CD4-positive, alpha-beta T cell treated with Interleukin-21 for 1 hour (primary cell): ENCODE results near the gene ABHD13.
"Not testable (repeated sequence)": the region's sequence is repeated elsewhere in the genome, so short reads cannot be mapped to it uniquely, and the experiment has no call there.

Experiments
- DNase-seq: peaks from one replicate; pipeline ENCODE4 v3.0.0-alpha.2; 2020

The ABHD13 gene

DNA sequence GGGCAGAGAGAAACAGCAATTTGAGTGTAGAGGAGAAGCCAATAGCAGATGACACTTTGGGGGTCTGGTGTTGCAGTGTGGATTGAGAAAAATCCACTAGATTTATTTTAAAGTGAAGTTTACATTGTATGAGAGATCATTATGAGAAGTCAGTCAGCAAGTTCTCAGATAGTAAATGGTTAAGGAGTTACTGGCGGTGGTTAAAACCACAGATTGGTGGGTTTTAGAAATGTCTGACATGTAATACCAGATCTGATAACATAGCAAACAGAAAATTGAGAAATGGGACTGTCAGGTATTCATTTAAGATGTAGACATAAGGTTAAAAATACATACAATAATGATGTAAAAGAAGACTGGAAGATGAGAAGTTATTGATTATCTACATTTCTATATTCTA is 7.2 kb downstream of the ABHD13 start:
- peak; percentile 24 for DNase-seq

DNA sequence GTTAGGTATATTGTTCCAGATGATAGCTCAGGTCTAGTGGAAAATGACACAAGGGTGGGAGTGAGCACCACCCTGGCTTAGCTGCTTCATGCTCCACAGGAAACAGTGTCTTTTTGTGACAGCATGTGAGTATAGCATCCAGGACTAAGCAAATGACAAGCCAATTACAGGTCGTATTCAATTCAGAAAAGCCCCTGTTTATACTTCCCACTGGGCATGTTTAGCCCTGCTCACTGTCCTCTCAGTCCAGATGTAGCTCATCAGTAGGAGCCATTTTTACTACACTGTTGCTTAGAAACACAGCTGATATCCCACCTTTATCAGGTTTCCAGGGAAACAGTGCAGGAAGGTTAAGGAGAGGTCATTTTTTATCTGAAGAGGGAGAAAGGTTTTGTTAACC is 8.0 kb downstream of the ABHD13 start:
- no peak for DNase-seq

DNA sequence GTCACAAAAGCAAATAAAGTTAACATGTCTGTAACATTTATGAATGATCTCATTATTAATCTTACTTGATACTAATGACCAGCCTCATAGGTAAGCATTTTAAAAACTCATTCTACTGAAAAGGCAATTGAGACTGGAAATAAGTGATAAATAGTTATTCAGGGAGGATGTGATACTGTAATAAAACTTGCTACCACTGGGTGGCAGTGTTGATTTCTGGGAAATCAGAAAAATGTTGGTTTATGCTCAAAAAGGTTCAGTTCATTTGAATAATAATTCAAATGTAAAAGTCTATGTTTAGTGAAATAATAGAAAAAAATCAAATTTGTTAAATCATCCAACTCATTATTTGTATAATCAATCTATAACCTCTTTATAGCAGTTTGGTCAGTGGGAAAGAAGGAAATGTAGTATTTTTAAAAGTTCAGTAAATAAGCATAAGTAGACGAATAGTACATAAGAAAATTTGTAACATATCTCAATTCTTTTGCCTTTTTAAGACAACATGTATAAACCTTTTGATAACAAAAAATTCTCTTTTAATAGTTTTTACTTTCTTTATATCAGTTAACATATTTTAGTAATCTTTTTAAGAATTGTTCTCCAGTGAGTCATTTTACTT is 9.6 kb downstream of the ABHD13 start:
- peak; percentile 60 for DNase-seq

DNA sequence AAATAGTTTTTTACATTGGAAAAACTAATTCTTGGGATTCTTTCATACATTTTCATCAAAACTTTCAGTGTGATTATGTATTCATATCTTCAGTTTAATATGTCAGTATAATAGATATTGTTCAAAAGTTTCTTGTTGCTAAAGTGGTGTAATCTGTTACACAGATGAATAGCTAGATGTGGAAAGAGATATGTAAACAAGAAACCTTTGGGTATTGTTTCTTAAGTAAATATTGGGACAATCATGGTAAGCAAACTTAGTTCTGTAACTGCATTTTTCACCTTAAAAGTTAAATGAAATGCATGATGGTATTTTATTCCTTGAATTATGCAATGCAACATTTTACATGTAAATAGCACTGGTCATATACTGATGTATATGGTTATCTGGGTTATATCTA is 12.2 kb downstream of the ABHD13 start:
- DNase-seq = no peak

DNA sequence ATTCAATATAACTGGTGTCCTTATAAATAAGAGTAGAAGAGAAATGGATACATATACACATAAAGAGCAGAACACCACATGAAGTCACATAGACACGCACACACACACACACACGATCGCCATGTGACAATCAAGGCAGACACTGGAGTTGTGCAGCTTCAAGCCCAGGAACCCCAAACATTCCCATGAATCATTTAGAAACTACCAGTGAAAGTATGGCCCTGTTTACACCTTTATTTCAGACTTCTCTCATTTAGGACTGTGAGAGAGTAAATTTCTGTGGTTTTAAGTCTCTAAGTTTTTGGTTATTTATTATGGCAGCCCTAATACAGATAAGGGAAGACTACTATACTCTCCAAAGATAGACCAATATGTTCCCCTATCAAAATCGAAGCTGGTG is 31.0 kb downstream of the ABHD13 start:
- no peak for DNase-seq

DNA sequence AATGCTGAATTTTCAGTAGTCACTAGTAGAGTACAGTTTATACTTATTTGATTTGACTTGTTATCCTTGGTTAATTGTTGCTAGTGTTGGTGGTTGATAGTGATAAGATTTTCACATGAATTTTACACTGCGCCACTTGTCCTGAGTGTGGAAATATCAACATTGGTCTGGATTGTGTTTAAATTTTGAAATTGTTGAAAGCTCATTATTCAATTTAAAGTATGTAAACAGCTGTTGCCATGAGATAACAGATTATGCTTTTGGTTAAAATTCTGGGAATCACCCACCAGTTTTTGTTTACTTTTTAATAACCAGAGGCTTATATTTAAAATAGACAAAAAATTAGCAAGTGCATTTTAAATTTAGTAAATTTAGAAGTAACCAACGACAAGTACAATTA is 39.1 kb downstream of the ABHD13 start:
- DNase-seq = no peak

DNA sequence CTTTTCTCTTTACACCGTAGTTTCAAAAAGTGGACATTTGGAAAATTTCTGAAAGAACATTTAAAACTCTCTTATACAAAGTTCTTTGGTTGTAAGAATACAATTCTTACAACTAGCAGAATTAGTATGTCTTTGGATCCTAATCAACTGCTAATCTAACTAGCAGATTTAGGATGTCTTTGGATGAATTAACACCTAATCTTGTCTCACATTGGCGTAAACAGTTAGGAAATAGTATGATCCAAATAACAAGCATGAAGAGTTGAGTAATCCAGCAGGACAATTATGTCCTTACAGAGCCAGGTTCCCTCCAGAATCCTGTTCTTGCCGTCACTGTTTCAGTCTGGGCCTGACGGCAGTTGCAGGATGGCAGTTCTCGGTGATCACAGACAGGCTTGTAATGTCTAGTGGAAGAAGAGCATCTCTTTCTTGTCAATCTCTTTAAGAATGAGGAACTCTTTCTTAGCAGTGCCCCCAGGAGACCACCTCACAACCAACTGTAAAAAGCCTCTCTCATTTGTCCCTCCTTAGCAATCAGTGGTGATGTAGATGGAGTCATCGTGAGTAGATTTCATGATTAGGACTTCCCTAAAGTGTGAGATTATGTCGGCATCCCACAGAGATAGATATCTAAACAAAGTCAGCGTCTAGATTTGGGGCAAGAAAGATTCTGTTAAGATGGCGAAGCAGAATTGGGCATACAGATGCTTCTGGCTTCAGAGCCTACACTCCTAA is 45.6 kb downstream of the ABHD13 start:
- no peak for DNase-seq

DNA sequence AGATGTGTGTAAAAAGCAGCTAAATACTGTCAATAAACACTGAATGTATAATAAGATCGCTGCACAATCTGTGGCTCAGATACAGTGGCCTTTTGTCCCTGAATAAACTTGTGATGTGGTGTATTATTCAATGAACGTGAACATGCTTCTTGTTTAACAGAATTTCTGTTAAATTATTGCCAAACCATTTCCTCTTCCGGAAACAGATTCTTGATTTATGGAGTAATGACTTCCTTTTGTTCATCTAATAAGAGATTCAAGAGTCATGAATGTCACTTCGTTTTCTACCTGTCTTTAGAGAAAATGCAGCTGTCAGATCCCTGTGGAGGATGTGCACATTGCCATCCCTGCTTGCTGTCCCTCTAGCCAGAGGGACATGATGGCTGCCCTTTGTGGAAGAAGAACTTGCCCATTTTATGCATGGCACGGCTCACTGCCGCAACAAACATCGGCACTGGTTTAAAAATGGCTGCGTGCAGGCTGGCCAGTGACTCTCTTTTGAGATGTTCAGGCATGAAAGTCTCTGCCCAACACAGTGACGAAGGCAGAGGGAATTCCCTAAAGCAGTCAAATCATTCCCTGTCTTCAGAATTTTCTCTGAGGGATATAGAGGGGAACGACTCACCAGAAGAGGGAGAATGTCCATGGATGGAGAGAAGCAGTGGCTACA is 48.3 kb downstream of the ABHD13 start:
- DNase-seq = no peak

DNA sequence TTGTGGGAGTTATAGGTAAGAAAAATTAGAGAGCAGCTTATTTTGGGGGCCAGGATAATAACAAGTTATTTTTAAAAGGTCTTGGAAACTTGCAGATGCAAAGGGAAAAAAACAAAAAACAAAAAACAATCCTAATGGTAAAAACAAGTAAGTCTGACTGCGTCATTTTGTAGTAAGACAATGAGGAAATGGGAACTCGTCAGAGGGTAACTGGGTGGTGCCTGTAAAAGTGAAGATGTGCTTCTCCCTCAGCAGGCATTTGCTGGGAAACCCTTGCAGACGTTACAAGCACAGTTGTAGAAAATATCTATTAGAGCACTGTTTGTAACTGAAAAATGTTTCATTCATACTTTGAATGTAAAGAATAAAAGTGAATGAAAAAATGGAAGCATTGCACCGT is 49.2 kb downstream of the ABHD13 start:
- peak; percentile 6 for DNase-seq

DNA sequence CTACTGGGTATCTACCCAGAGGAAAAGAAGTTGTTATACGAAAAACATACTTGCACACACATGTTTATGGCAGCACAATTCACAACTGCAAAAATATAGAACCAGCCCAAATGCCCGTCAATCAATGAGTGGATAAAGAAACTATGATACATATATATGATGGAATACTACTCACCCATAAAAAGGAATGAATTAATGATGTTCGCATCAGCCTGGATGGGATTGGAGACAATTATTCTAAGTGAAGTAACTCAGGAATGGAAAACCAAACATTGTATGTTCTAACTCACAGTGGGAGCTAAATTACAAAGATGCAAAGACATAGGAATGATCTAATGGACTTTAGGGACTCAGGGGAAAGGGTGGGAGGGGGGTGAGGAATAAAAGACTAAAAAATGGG is 49.7 kb downstream of the ABHD13 start:
- DNase-seq = not testable (repeated sequence)

DNA sequence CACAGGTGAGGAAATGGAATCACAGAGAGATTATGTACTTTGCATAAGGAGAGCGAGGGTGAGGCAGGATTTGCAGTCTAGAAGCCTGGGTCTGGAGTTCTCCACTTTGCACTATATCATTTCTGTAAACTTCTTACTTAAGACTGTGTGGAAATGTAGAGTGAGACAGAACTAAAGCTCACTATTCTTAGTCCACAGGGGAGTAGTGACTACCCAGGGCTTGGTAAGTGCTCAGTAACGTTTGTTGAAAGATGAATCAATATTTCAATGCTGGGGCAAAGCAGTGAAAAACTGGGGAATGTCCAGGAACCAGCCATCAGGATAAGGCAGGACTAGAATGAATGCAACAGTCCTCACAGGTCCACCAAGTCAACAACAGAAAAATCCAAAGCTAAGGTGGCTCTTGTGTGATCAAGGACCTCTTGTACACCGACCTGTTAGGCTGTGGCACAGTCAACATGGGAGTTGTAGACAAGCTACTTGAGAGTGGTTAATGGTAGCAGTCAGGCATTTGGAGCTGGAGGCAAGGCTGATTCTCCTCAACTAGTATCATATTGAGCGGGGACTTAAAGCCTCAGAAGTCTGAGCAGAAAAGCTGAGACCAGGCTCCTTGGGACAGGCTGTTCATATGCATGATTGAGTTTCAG is 50.4 kb downstream of the ABHD13 start:
- DNase-seq = no peak

DNA sequence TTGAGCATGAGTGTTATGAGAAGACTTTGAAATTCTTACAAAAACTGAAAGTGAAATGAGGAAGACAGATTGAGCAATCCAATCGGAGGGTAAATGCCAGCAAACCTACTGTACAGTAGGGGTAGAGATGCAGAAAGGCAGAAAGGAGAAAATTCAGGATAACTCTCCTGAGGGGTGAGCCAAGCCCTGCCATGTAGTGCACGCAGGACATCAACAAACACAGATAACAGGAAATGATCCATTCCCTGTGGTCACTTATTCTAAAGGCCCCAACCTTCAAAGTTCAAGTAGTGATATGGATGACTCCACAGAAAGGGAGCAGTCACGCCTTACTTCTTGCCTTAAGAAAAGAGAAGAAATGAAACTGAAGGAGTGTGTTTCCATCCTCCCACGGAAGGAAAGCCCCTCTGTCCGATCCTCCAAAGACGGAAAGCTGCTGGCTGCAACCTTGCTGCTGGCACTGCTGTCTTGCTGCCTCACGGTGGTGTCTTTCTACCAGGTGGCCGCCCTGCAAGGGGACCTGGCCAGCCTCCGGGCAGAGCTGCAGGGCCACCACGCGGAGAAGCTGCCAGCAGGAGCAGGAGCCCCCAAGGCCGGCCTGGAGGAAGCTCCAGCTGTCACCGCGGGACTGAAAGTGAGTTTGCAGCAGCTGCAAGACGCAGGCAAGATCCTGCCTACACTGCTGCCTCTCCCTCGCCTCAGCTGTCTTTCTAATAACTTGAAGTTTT is 51.6 kb downstream of the ABHD13 start, which contains the start of gene TNFSF13B:
TSS of gene TNFSF13B (plus strand) at position 118 of the 728 bp plus-strand sequence. CDS start at position 296, 178 bp downstream.
- DNase-seq = peak; percentile 53

DNA sequence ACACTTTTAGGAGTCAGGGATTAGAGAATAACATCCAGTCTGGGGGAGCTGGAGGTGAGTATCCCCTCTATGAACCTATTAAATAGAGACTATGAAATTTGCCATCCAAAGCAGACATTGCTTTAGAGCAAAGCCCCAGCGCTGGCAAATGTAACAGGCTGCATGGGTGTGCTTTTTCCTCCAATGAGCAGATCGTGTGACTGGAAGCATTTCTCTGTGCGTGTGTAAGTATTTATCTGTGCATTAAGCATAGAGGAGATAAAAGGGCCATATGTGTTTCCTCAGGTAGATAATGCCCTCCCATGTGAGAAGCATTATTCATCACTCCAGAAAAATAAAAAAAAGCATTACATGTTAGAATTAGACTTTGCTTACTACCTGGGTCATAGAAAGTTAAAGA is 52.2 kb downstream of the ABHD13 start:
- no peak for DNase-seq

DNA sequence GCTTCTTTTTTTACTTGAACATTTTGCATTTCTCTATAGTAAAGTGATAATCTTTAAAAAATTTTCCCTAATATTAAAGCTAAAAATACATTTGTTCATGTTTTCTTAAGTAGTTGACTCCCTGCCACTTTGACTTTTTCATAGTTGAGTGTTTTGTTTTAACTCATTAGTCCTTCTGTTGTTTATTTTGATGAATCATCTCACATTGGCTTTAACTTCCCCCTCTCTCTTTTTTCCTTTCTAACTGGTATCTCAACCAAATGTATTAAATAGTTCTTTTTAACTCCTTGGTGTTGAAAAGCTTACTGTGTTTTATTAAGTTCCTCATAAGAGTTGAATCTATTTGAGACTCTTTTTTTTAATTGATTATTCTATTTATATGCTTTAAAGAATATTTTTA is 54.1 kb downstream of the ABHD13 start:
- no peak for DNase-seq

DNA sequence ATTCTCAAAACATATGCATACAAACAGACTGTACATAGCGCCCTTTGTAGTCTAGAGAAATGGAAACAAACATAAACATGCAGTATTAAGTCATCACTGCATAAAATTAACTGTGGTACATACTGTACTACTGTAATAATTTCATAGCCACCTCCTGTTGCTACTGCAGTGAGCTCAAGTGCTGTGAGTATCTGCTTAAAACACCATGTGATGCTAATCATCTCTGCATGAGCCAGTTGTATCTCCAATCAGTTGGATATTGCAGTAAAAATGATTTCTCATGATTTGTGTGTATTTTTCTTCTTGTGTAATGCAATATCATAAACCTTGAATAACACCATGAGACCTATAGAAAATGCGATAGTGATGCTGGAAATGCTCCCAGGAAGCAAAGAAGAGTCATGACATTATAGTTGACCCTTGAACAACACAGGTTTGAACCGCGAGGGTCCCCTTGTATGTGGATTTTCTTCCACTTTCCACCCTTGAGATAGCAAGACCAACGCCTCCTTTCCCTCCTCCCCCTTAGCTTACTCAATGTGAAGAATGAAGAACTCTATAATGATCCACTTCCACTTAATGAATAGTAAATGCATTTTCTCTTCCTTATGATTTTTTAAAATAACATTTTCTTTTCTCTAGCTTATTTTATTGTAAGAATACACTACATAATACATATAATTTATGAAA is 55.4 kb downstream of the ABHD13 start:
- no peak for DNase-seq

DNA sequence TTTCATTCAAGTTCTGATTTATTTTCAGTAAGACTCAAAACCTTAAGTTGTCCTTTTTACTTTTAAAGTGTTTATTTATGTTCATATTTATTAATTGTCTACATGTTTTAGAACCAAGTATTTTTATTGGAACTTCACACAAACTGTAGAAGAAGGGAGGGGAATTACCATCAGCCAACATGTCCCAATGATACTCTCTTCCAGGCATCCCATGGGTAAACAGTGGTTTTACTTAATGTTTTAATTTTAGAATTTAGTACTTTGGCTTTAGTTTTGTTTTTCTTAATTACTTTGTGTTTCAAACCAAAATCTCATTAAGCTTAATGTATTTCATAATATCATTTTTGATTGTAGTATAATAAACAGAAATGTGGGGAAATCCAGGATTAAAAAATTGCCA is 56.5 kb downstream of the ABHD13 start:
- DNase-seq = no peak

DNA sequence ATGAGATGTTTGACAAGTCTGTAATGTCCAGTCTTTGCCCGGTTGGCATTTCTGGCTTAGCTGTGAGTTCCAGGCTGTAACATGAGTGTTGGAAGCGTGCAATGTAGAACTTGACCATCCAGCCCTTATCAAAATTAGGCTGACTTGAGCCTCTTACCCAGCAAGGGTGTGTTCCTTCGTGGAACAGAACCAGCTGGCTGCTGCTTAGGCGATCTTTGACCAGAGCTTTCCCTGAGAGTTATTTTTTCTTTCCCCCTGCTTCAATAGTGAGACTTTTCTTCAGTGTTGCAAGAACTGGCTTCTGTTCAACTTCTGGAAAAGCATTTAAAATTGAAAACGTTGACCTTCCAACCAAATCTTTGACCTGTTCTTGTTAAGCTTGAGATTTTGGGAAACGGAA is 57.9 kb downstream of the ABHD13 start:
- DNase-seq = no peak

DNA sequence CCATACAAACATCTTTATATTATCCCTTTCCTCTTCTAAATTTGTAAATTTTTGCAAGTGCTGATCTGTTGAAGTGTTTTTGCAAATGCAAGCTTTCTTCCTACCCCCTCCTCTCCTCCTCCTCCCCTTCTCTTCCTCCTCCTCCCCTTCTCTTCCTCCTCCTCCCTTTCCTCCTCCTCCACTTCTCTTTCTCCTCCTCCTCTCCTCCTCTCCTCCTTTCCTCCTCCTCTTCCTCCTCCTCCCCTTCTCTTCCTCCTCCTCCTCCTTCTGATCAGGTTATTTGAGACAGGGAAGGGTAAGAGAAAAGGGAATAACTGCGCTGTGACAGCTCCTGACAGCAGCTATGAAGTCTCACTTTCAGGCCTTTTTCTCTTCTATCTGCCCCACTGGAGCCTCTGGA is 60.3 kb downstream of the ABHD13 start:
- no peak for DNase-seq

DNA sequence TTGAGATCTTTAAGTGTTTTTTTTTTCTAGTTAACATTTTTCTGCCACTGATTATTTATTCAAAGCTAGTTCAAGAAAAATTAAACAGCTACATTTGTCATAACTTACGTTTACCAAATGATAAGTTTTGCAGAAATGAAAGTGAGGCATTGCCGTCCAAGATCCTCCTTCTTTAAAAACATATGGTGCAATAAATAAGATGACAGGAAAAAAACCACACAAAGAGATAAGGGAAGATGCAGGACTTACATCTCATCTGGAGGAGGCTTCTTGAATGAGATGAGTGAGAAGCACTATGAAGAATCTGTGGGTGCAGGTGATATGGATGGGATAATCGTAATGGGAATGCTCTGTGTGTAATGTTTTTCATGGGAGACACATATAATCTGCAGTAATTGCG is 63.7 kb downstream of the ABHD13 start:
- DNase-seq = no peak

DNA sequence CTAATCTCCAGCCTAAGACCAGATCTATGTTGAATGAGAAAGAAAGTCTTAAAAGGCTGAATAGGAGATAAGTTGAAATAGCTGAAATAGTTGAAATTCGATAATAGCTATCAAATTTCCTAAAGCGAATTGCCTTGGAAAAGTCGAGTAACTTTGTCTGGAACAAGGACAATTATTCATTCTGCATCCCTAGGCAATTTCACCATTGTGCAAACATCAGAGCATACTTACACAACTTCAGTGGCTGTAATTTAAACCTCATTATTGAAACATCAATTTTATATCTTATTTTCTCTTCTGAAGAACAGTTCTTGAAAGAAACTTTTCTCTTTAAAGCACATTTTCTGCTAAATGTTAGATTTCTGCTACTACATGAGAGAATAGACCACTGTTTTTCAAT is 64.9 kb downstream of the ABHD13 start:
- DNase-seq = no peak
